ENCODE results near the gene ILF3. TPM values are rescaled to one million over a fixed set of nuclear protein-coding genes. Genes with fewer than 3 reads are reported as not detected.
A peak's percentile ranks its signal among the peaks of the same experiment; 100 is the strongest.

ILF3 gene
- total and polyA plus RNA-seq, 3 experiments from 2014 or later: 100.0 to 475 (median 471) TPM

DNA sequence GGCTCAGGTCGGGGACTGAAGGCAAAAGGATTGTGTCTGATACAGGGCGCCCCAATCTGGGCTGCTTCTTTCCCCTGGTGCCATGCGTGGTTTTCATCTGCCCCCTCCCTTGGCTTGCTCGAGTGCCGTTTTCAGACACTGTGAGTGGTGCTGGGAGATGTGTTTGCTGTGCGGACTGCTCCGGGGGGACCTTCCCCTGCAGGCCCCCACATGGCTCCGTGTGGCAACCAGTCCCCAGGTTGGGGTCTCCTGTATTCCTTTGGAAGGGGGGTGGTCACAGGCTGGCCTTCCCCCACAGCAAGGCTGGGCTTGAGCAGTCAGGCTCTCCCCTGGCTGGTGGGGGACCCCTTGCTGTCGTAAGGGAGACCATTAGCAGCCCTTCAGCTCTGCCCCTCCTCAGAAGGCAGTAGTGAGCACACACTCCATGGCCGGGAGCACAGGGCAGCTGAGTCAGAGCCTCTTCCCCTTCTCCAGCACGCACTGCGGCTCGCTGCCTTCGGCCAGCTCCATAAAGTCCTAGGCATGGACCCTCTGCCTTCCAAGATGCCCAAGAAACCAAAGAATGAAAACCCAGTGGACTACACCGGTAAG, 26.5 kb downstream of the ILF3 start:
- CTCF ChIA-PET: interaction anchor here (1.4 kb wide), 1 partner anchor 19 kb away, joined by 3 read pairs; no protein-coding TSS in a partner anchor
- no peak overlapping the region for H3K4me3 ChIP-seq (ENCODE audit: low read length)
- no peaks in the 10 kb centered on the region for H3K4me1 ChIP-seq (ENCODE audit: insufficient read depth, low read length)
- peaks cover 0 to 3% (median 0%) of the 10 kb centered on the region in 3 donors for H3K4me1 Mint-ChIP-seq
- POLR2A ChIA-PET: no interaction called here
- no peaks in the 10 kb centered on the region for H3K27me3 ChIP-seq (ENCODE audit: insufficient read depth, low read length, poor library complexity, severe bottlenecking)
- H3K9me3 Mint-ChIP-seq: no peaks in the 10 kb centered on the region
- no peaks in the 10 kb centered on the region for H3K9me3 ChIP-seq (ENCODE audit: low read length)
- no peaks in the 10 kb centered on the region for H3K27me3 Mint-ChIP-seq
- H3K27ac ChIP-seq (ENCODE audit: low read depth, low read length): no peak overlapping the region
- peaks cover 92% of the 10 kb centered on the region for H3K36me3 ChIP-seq (ENCODE audit: insufficient read depth, low read length)
- H3K36me3 Mint-ChIP-seq: peaks cover 0 to 93% (median 18%) of the 10 kb centered on the region in 3 donors
- DNase-seq: no peak
- H3K4me3 Mint-ChIP-seq: no peak overlapping the region
- no peak overlapping the region for H3K27ac Mint-ChIP-seq

DNA sequence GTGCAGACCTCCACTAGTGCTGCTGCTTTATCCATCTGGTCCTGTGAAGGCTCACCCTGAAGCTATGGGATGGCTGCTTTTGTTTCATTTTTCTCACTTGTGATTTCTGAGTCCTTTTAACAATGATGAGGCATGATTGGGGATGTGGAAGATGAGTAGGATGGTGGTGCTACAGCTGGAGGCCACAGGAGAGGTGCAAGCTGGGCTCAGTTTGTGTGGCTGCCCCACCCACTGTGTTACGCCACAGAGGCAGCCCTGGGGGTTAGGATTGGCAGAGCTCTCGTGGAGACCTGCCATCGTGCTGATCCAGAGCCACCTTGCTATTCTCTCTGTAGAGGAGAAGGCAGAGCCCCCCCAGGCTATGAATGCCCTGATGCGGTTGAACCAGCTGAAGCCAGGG, 27.5 kb downstream of the ILF3 start:
- DNase-seq: no peak
- no peaks in the 10 kb centered on the region for H3K9me3 Mint-ChIP-seq
- POLR2A ChIA-PET: interaction anchor here (0.9 kb wide), 1 partner anchor 20 kb away, joined by 3 read pairs; no protein-coding TSS in a partner anchor
- no peak overlapping the region for H3K4me3 Mint-ChIP-seq
- peak overlapping the region in 1 of 8 donors; percentile 85 for H3K27ac Mint-ChIP-seq
- CTCF ChIA-PET: interaction anchor here (1.4 kb wide), 1 partner anchor 18 kb away, joined by 3 read pairs; no protein-coding TSS in a partner anchor
- H3K36me3 Mint-ChIP-seq: peaks cover 0 to 95% (median 15%) of the 10 kb centered on the region in 3 donors
- H3K4me3 ChIP-seq (ENCODE audit: low read length): no peak overlapping the region
- no peaks in the 10 kb centered on the region for H3K9me3 ChIP-seq (ENCODE audit: low read length)
- peaks cover 95% of the 10 kb centered on the region for H3K36me3 ChIP-seq (ENCODE audit: insufficient read depth, low read length)
- H3K27ac ChIP-seq (ENCODE audit: low read depth, low read length): no peak overlapping the region
- no peaks in the 10 kb centered on the region for H3K4me1 ChIP-seq (ENCODE audit: insufficient read depth, low read length)
- no peaks in the 10 kb centered on the region for H3K27me3 Mint-ChIP-seq
- H3K4me1 Mint-ChIP-seq: peaks cover 0 to 3% (median 0%) of the 10 kb centered on the region in 3 donors
- H3K27me3 ChIP-seq (ENCODE audit: insufficient read depth, low read length, poor library complexity, severe bottlenecking): no peaks in the 10 kb centered on the region

DNA sequence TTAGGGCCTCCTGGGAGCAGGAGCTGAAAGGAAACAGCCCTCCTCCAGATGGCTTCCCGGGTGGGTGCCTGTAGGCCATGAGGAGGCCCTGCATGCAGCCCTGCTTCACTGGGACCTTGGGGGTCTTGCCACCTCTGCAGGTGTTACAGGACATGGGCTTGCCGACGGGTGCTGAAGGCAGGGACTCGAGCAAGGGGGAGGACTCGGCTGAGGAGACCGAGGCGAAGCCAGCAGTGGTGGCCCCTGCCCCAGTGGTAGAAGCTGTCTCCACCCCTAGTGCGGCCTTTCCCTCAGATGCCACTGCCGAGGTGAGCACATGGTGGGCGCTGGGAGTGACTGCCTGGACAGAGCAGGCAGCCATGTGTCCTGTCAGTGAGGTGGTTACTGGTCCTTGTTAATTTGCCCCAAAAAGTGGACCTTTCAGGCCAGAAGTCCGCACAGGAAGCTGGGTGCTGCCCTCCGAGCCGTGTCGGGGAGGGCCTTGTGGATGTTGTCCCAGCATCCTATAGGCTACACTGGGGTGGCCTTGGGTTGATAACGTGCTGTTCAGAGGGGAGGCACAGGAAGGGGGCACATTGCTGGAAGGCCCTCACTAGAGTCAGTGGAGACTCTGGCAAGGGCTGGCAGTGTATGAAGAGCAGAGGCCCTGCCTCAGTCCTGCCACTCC, 28.4 kb downstream of the ILF3 start:
- Mint-ChIP-seq H3K27me3 (no peaks in the 10 kb centered on the region), H3K36me3 (peaks cover 0 to 95% (median 13%) of the 10 kb centered on the region in 3 donors), H3K27ac (peak overlapping the region in 1 of 8 donors; percentile 36), H3K4me1 (peaks cover 0 to 3% (median 0%) of the 10 kb centered on the region in 3 donors), H3K9me3 (no peaks in the 10 kb centered on the region), H3K4me3 (peak overlapping the region in 1 of 7 donors; percentile 48)
- no peak for DNase-seq
- Histone ChIP-seq H3K36me3 (ENCODE audit: insufficient read depth, low read length) (peaks cover 90% of the 10 kb centered on the region), H3K27me3 (ENCODE audit: insufficient read depth, low read length, poor library complexity, severe bottlenecking) (no peaks in the 10 kb centered on the region), H3K4me3 (ENCODE audit: low read length) (no peak overlapping the region), H3K9me3 (ENCODE audit: low read length) (no peaks in the 10 kb centered on the region), H3K4me1 (ENCODE audit: insufficient read depth, low read length) (no peaks in the 10 kb centered on the region), H3K27ac (ENCODE audit: low read depth, low read length) (no peak overlapping the region)
- POLR2A ChIA-PET: interaction anchor here (0.9 kb wide), 1 partner anchor 19 kb away, joined by 3 read pairs; no protein-coding TSS in a partner anchor
- CTCF ChIA-PET: interaction anchor here (1.2 to 1.4 kb wide), 2 partner anchors 17 to 19 kb away, joined by 3 read pairs; partner anchors contain the start of gene QTRT1

DNA sequence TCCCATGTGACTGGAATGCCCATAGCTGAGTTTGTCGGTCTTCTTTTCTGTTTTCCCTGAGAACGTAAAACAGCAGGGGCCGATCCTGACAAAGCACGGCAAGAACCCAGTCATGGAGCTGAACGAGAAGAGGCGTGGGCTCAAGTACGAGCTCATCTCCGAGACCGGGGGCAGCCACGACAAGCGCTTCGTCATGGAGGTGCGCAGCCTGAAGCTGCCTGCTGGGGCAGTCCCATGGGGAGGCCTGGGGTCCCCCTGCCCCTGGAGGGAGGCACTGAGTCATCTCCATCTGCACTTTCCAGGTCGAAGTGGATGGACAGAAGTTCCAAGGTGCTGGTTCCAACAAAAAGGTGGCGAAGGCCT, 28.9 kb downstream of the ILF3 start:
- Histone ChIP-seq H3K4me3 (ENCODE audit: low read length) (no peak overlapping the region), H3K27me3 (ENCODE audit: insufficient read depth, low read length, poor library complexity, severe bottlenecking) (no peaks in the 10 kb centered on the region), H3K36me3 (ENCODE audit: insufficient read depth, low read length) (peaks cover 85% of the 10 kb centered on the region), H3K9me3 (ENCODE audit: low read length) (no peaks in the 10 kb centered on the region), H3K4me1 (ENCODE audit: insufficient read depth, low read length) (no peaks in the 10 kb centered on the region), H3K27ac (ENCODE audit: low read depth, low read length) (no peak overlapping the region)
- ChIA-PET POLR2A (no interaction called here), CTCF (interaction anchor here (1.2 kb wide), 1 partner anchor 19 kb away, joined by 3 read pairs; the partner anchor contains the start of gene QTRT1)
- H3K4me3 Mint-ChIP-seq: peak overlapping the region in 1 of 7 donors; percentile 48
- no peaks in the 10 kb centered on the region for H3K27me3 Mint-ChIP-seq
- H3K9me3 Mint-ChIP-seq: no peaks in the 10 kb centered on the region
- no peak for DNase-seq
- H3K27ac Mint-ChIP-seq: no peak overlapping the region
- peaks cover 0 to 95% (median 13%) of the 10 kb centered on the region in 3 donors for H3K36me3 Mint-ChIP-seq
- H3K4me1 Mint-ChIP-seq: peaks cover 0 to 3% (median 0%) of the 10 kb centered on the region in 3 donors

DNA sequence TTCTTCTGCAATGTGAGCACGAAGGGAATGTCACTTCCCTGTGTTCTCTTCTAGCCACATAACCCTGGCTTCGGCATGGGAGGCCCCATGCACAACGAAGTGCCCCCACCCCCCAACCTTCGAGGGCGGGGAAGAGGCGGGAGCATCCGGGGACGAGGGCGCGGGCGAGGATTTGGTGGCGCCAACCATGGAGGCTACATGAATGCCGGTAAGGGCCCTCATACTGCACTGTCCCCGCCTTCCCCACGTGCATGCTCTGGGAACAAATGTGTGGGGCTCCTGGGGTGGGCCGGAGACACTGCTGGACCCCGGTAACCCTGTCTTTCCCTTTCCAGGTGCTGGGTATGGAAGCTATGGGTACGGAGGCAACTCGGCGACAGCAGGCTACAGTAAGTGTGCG, 29.4 kb downstream of the ILF3 start:
- Histone ChIP-seq H3K27ac (ENCODE audit: low read depth, low read length) (no peak overlapping the region), H3K27me3 (ENCODE audit: insufficient read depth, low read length, poor library complexity, severe bottlenecking) (no peaks in the 10 kb centered on the region), H3K4me3 (ENCODE audit: low read length) (no peak overlapping the region), H3K9me3 (ENCODE audit: low read length) (no peaks in the 10 kb centered on the region), H3K4me1 (ENCODE audit: insufficient read depth, low read length) (no peaks in the 10 kb centered on the region), H3K36me3 (ENCODE audit: insufficient read depth, low read length) (peaks cover 80% of the 10 kb centered on the region)
- H3K9me3 Mint-ChIP-seq: no peaks in the 10 kb centered on the region
- ChIA-PET POLR2A (no interaction called here), CTCF (no interaction called here)
- peak overlapping the region in 1 of 8 donors; percentile 73 for H3K27ac Mint-ChIP-seq
- H3K4me3 Mint-ChIP-seq: no peak overlapping the region
- peaks cover 0 to 95% (median 13%) of the 10 kb centered on the region in 3 donors for H3K36me3 Mint-ChIP-seq
- no peak for DNase-seq
- H3K27me3 Mint-ChIP-seq: no peaks in the 10 kb centered on the region
- peaks cover 0 to 3% (median 0%) of the 10 kb centered on the region in 3 donors for H3K4me1 Mint-ChIP-seq

DNA sequence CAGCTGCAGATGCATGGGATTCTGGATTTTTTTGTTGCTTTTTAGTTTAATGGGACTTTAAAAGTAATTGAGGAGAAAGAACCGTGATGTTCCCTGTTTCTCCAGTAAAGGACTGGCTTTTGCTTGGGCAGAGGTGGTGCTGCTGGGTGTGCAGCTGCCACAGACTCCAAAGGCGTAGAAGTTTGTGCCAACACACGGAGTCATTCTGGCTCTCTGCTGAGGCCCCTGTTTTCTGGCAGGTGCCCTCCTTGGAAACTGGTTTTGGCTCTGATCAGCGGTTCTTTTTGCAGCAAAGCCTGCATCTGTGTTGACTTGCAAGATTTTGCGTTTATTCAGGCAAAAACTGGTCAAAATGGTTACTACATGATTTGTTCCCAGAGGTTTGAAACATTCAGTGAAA, 31.1 kb downstream of the ILF3 start:
- POLR2A ChIA-PET: no interaction called here
- Mint-ChIP-seq H3K9me3 (no peaks in the 10 kb centered on the region), H3K36me3 (peaks cover 0 to 96% (median 17%) of the 10 kb centered on the region in 3 donors), H3K4me3 (no peak overlapping the region), H3K27me3 (no peaks in the 10 kb centered on the region), H3K27ac (no peak overlapping the region), H3K4me1 (peaks cover 0 to 3% (median 0%) of the 10 kb centered on the region in 3 donors)
- H3K4me3 ChIP-seq (ENCODE audit: low read length): no peak overlapping the region
- no peaks in the 10 kb centered on the region for H3K4me1 ChIP-seq (ENCODE audit: insufficient read depth, low read length)
- H3K9me3 ChIP-seq (ENCODE audit: low read length): no peaks in the 10 kb centered on the region
- peaks cover 70% of the 10 kb centered on the region for H3K36me3 ChIP-seq (ENCODE audit: insufficient read depth, low read length)
- CTCF ChIA-PET: no interaction called here
- DNase-seq: no peak
- H3K27ac ChIP-seq (ENCODE audit: low read depth, low read length): no peak overlapping the region
- no peaks in the 10 kb centered on the region for H3K27me3 ChIP-seq (ENCODE audit: insufficient read depth, low read length, poor library complexity, severe bottlenecking)

DNA sequence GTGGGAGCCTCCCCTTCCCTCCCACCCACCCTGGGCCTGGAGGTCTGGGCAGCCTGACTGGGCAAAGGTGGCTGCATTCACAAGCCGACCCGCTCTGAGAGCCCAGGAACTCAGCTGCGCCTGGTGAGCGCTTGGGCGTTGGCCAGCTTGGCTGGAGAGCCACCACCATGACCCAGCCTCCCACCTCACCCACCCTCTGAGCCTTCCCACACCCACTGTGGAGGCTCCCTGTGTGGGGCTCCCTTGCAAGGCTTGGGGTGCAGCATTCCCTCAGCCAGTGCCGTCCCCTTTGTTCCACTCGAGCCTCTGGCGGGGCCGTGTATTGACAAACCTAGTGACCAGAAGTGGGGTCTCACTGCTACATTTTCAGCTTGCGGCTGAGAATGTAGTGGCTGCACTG, 32.0 kb downstream of the ILF3 start:
- no peak overlapping the region for H3K27ac Mint-ChIP-seq
- DNase-seq: no peak
- H3K27me3 Mint-ChIP-seq: no peaks in the 10 kb centered on the region
- CTCF ChIA-PET: no interaction called here
- H3K27ac ChIP-seq (ENCODE audit: low read depth, low read length): no peak overlapping the region
- H3K4me1 Mint-ChIP-seq: no peaks in the 10 kb centered on the region
- no peak overlapping the region for H3K4me3 ChIP-seq (ENCODE audit: low read length)
- no peaks in the 10 kb centered on the region for H3K27me3 ChIP-seq (ENCODE audit: insufficient read depth, low read length, poor library complexity, severe bottlenecking)
- H3K9me3 Mint-ChIP-seq: no peaks in the 10 kb centered on the region
- POLR2A ChIA-PET: no interaction called here
- H3K9me3 ChIP-seq (ENCODE audit: low read length): no peaks in the 10 kb centered on the region
- peaks cover 70% of the 10 kb centered on the region for H3K36me3 ChIP-seq (ENCODE audit: insufficient read depth, low read length)
- H3K36me3 Mint-ChIP-seq: peaks cover 0 to 95% (median 16%) of the 10 kb centered on the region in 3 donors
- H3K4me1 ChIP-seq (ENCODE audit: insufficient read depth, low read length): no peaks in the 10 kb centered on the region
- H3K4me3 Mint-ChIP-seq: no peak overlapping the region
